Cardiac septum (tissue), 1 donor: ENCODE results near the gene FAM118A. TPM values are rescaled to one million over a fixed set of nuclear protein-coding genes. Genes with fewer than 3 reads are reported as not detected.
"Not testable (repeated sequence)": the region's sequence is repeated elsewhere in the genome, so short reads cannot be mapped to it uniquely, and the experiment has no call there.

Source experiments
- DNase-seq: peaks from one replicate; pipeline ENCODE4 v3.0.0-alpha.2; 2020; ENCODE audit warnings: low spot score
- intact Hi-C: fragments of 100-400 bp; cut with DNase I; formaldehyde crosslinking; loops from one replicate; pipeline ENCODE4 v1.14.0; 2022
- total RNA-seq: library from RNA; stranded (reverse); fragmentation: NEBNext Ultra II Directional; extraction: Animal tissue kit (Norgen Biotek cat#: 25700); gene quantifications from one replicate; pipeline ENCODE4 v1.2.1, GENCODE V29; 2021
- donor health status: DM: no; HTN: no; CAD: no.

FAM118A gene
- total RNA-seq, 1 donor from 2014 or later: 15.6 TPM

DNA sequence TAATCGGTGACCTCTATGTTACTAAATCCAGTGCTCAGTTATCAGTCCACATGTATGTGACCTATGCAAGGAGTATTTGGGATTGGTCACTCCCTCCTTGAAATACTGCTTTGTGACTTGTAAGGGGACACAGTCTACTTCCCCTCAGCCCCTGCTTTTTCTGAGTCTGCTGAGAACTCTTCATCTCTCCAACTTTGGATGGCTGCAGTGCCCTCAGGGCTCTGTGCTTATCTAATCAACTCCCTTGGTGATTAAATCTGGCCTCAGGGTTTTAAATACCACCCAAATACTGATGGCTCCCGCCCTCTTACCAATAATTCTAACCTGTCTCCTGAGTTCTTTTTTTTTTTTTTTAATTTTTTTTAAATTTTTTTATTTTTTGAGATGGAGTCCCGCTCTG, 40.2 kb downstream of the FAM118A start:
- intact Hi-C loops: no loop called here
- DNase-seq: no peak

DNA sequence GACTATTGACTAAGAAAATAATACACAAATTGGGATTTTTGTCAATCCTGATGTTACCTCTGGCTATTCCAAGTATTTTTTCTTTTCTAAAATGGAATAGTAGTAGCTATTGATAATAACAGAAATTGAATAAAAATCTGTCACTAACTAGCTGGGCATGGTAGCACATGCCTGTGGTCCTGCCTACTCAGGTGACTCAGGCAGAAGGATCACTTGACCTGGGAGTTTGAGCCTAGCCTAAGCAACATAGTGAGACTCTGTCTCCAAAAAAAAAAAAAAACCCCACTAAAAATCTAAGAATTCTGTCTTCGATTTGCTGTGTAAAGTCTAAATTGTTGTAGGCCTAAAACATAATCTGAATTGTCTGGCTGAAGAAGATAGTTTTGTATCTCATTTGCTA, 42.2 kb downstream of the FAM118A start:
- intact Hi-C loops: no loop called here
- DNase-seq: no peak

- DNase-seq, intact Hi-C loops: not testable (repeated sequence)
These were observed 43.0 kb downstream of the FAM118A start for GRCh38 chr22:45352757-45353156.

DNA sequence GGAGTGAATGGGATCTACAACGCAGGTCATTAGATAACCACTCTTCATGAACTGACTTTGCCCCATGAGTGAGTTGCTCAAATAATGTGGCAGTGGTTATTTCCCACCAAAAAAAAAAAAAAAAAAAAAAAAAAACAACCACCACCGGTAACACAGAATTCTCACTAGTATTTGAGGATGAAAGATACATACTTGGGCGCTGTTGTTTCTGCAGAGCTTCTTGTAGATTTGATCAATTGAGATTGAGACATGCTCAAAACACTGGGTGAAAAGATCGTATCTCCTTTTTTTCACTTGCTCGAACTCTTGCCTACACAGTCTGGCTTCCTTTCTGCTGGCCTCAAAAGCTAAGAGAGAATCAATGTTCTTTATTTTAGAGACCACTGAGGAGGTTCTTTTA, 44.1 kb downstream of the FAM118A start:
- no peak for DNase-seq
- intact Hi-C loops: no loop called here

DNA sequence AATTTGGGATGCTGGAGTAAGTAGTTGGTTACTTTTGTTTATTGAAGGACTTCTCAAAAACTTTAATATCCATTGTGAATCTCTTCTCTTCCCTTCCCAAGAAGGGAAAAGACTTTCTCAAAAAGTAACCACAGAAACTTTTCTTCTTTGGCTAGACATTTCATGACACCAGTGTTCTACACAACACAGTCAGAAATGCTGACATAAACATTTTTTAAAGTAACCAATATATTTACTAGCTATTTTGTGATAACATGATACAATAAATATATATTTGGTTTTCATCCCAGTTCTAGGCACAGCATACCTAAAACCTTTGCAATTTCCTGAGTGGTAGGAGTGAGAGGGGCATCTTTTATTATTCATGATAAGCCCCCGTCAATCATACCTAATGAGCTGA, 47.8 kb downstream of the FAM118A start:
- no peak for DNase-seq
- intact Hi-C loops: no loop called here

DNA sequence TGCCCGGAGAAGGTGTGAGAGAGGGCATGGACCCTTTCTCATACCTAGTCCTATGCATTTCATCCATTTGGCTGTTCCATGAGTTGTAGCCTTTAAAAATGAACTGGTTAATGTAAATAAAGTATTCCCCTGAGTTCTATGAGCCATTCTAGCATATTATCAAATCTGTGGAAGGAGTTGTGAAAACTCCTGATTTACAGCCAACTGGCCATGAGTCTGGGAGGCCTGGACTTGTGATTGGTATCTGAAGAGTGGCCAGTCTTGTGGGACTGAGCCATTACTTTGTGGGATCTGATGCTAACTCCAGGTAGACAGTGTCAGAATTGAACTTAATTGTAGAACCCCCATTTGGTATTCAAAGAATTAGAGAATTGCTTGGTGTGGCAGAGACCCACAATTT, 48.4 kb downstream of the FAM118A start:
- no peak for DNase-seq
- intact Hi-C loops: no loop called here

GRCh38 chr22:45359627-45360026, 49.9 kb downstream of the FAM118A start:
- intact Hi-C loops: no loop called here
- DNase-seq: no peak

- intact Hi-C loops: no loop called here
- no peak for DNase-seq
These were observed 57.0 kb downstream of the FAM118A start for GRCh38 chr22:45366713-45367112.

GRCh38 chr22:45373592-45373991, 63.9 kb downstream of the FAM118A start:
- intact Hi-C loops, DNase-seq: not testable (repeated sequence)

DNA sequence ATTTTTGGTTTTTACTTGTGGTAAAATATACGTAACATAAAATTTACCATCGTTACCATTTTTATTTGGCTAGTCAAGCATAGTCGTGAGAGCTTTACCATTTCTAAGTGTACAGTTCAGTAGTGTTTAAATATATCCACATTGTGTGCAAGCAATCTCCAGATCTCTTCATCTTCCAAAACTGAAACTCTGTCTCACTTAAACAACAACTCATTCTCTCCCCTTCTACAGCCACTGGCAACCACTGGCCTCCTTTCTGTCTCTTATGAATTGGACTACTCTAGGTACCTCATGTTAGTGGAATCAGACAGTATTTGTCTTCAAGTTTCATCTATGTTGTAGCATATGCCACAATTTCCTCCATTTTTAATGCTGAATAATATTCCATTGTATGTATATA, 66.3 kb downstream of the FAM118A start:
- no peak for DNase-seq
- intact Hi-C loops: no loop called here

DNA sequence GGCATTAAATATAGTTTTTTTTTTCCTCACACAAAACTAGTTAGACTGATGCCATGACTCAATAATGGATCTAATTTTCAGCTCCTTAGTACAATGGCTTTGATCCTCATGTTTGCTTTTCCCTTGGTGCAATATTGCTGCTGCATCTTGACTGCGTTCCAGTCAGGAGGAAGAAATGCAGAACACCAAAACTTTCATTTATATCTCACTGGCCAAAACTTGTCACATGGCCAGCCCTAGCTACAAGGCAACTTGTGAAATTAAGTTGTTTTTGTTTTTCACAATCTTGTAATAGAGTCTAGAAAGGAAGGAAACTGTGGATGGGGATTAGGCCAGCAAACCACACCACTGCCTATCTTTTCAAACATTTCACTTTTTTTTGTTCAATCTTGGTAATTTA, 67.0 kb downstream of the FAM118A start:
- no peak for DNase-seq
- intact Hi-C loops: no loop called here

DNA sequence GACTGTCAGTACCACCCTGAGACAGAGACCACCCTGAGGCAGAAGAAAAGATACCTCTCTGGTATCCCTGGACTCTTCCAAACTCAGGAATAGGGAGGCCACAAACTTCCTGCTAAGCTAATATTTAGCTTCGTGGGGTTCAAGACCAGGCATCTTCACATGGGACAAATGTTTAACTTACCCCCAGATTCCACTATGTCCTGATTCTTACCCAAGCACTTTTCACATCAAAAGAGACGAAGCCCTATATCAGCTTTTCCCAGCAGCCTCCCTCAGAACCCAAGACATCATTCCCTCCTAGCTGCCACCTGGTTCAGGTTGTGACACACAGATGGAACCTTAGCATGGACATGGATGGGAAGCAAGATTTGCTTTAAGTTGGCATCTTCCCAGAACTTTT, 71.6 kb downstream of the FAM118A start:
- no peak for DNase-seq

DNA sequence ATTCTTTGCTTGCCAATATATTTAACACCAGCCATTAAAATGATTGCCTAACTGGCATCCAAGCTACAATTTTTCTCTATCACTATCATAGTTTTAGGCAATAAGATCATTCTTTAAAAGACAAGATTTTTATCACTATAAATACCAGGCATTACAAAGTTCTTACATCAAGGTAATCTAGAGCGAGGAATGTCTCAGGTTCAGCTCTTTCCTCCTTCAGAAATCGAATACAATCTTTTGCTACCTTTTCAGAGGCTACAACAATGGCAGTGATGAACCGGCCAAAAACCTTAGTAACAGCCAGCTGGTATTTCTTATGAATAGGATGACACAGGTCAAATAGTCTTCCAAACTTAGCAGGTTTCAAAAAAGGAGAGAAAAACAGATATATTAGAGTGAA, 79.8 kb downstream of the FAM118A start:
- no peak for DNase-seq
- intact Hi-C loops: no loop called here

More for the DNA sequence above, 71.6 kb downstream of the FAM118A start:
- intact Hi-C loops: no loop called here

Other genes starting within 250 kb of the FAM118A start
- 13.4 TPM for gene NUP50, start 146.0 kb upstream of the FAM118A start, total RNA-seq
- gene KIAA0930, start 69.0 kb upstream of the FAM118A start, total RNA-seq: 21.6 TPM
- gene UPK3A, start 25.0 kb upstream of the FAM118A start, total RNA-seq: 0.40 TPM
- gene SMC1B, start 103.7 kb downstream of the FAM118A start, total RNA-seq: not detected
- not detected for gene RIBC2, start 103.8 kb downstream of the FAM118A start, total RNA-seq
- gene FBLN1, start 192.9 kb downstream of the FAM118A start, total RNA-seq: 70.1 TPM